Measurements from ENCODE around the gene BMPER. TPM values are rescaled to one million over a fixed set of nuclear protein-coding genes. Genes with fewer than 3 reads are reported as not detected.

BMPER gene
- total and polyA plus RNA-seq, 2 donors (not counting 1 experiment from before 2014, with no cell fraction given), result 12.2 to 15.9 TPM

DNA sequence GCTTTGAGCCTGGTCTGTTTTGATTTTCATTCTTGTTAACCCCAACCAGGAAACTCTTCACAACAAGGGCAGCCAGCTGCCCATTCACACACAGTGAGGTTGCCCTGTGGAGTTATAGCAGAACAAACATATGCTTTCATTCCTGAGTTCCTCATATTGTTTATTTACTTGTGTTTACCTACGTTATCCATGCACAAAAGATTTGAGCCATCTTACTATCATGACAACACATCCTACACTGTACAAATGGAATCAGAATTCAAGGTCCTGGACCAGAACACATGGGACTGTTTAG, 21.7 kb upstream of the BMPER start:
- Histone ChIP-seq H3K9ac (ENCODE audit: insufficient read depth, low read length) (no peak overlapping the region), H3K27me3 (ENCODE audit: control insufficient read depth, insufficient read depth, low read length) (no peaks in the 10 kb centered on the region), H4K20me1 (ENCODE audit: control insufficient read depth, extremely low read depth, insufficient read depth, low read length) (no peaks in the 10 kb centered on the region), H3K4me1 (ENCODE audit: control insufficient read depth, extremely low read depth, insufficient read depth, low read length) (peaks cover 2% of the 10 kb centered on the region), H3K79me2 (ENCODE audit: control insufficient read depth, insufficient read depth, low read length) (no peaks in the 10 kb centered on the region), H3K27ac (ENCODE audit: insufficient read depth, low read length) (no peak overlapping the region), H3K4me3 (replicated peaks in 1 of 4; ENCODE audit: control extremely low read depth in 1 of 4, insufficient read depth in 1 of 4, low read depth in 3 of 4, low read length in 4 of 4) (no peak overlapping the region), H3K36me3 (ENCODE audit: control insufficient read depth, insufficient read depth, low read length) (no peaks in the 10 kb centered on the region), H3K4me2 (ENCODE audit: extremely low read depth, insufficient read depth, low read length) (no peak overlapping the region), H2AFZ (ENCODE audit: low read length) (no peak overlapping the region), H3K9me3 (ENCODE audit: control insufficient read depth, insufficient read depth, low read depth, low read length) (no peaks in the 10 kb centered on the region)
- TF ChIP-seq, protein P1, sequence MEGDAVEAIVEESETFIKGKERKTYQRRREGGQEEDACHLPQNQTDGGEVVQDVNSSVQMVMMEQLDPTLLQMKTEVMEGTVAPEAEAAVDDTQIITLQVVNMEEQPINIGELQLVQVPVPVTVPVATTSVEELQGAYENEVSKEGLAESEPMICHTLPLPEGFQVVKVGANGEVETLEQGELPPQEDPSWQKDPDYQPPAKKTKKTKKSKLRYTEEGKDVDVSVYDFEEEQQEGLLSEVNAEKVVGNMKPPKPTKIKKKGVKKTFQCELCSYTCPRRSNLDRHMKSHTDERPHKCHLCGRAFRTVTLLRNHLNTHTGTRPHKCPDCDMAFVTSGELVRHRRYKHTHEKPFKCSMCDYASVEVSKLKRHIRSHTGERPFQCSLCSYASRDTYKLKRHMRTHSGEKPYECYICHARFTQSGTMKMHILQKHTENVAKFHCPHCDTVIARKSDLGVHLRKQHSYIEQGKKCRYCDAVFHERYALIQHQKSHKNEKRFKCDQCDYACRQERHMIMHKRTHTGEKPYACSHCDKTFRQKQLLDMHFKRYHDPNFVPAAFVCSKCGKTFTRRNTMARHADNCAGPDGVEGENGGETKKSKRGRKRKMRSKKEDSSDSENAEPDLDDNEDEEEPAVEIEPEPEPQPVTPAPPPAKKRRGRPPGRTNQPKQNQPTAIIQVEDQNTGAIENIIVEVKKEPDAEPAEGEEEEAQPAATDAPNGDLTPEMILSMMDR (conservative IDR thresholded peaks at IDR 0.05 in 1 of 2, IDR thresholded peaks at IDR 0.05 in 1 of 2; ENCODE audit: low read depth in 1 of 2, low read length in 2 of 2), result no peak
- TF ChIP-seq EZH2 (IDR thresholded peaks at IDR 0.05; ENCODE audit: low read length, missing control alignments), result no peak
- no peak for DNase-seq (ENCODE audit: low read depth in 2 of 2)

DNA sequence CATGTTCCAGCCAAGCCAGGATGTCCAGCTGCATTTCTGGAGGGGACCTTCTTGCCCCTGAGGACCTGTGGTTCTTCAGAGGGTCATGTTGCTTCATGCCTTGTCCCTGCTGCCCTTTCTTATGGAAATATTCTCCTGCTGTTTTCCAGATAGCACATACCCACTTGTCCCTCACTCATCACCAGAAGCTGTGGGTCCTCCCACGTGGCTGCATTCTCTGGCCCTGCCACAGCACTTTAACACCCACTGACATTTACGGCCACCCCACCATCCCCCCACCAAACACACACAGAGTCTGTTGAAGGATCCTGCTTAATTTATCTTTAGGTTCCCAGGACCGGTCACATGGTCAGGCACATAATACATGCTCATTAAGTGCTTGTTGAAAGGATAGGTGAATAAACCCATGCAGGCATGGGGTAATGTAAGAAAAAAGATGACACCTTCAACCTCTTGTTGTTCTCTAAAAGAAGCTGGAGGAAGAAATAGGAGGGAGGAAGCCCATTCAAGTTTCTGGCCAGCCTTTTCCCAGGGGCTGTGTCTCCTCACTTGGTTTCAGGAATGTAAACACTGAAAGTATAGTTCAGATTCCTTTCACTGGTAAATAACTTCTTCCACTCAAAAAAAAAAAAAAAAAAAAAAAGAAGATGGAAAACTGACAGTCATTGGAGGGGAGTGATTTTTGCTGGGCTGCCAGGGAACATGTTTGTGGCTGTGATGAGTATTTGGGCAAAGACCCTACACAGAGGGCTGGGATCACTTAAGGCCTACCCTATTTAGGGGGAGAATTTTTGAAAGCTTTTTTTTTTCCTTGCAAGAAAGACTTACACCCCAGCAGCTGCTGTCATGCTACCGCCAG, 19.8 kb upstream of the BMPER start:
- Histone ChIP-seq H3K4me2 (ENCODE audit: extremely low read depth, insufficient read depth, low read length) (no peak overlapping the region), H2AFZ (ENCODE audit: low read length) (no peak overlapping the region), H4K20me1 (ENCODE audit: control insufficient read depth, extremely low read depth, insufficient read depth, low read length) (no peaks in the 10 kb centered on the region), H3K4me1 (ENCODE audit: control insufficient read depth, extremely low read depth, insufficient read depth, low read length) (peaks cover 2% of the 10 kb centered on the region), H3K36me3 (ENCODE audit: control insufficient read depth, insufficient read depth, low read length) (no peaks in the 10 kb centered on the region), H3K27me3 (ENCODE audit: control insufficient read depth, insufficient read depth, low read length) (no peaks in the 10 kb centered on the region), H3K79me2 (ENCODE audit: control insufficient read depth, insufficient read depth, low read length) (no peaks in the 10 kb centered on the region), H3K4me3 (replicated peaks in 1 of 4; ENCODE audit: control extremely low read depth in 1 of 4, insufficient read depth in 1 of 4, low read depth in 3 of 4, low read length in 4 of 4) (no peak overlapping the region), H3K9ac (ENCODE audit: insufficient read depth, low read length) (no peak overlapping the region), H3K27ac (ENCODE audit: insufficient read depth, low read length) (no peak overlapping the region), H3K9me3 (ENCODE audit: control insufficient read depth, insufficient read depth, low read depth, low read length) (no peaks in the 10 kb centered on the region)
- DNase-seq (ENCODE audit: low read depth in 2 of 2), result no peak
- TF ChIP-seq EZH2 (IDR thresholded peaks at IDR 0.05; ENCODE audit: low read length, missing control alignments), result no peak
- TF ChIP-seq, protein P1 (conservative IDR thresholded peaks at IDR 0.05 in 1 of 2, IDR thresholded peaks at IDR 0.05 in 1 of 2; ENCODE audit: low read depth in 1 of 2, low read length in 2 of 2), result no peak

DNA sequence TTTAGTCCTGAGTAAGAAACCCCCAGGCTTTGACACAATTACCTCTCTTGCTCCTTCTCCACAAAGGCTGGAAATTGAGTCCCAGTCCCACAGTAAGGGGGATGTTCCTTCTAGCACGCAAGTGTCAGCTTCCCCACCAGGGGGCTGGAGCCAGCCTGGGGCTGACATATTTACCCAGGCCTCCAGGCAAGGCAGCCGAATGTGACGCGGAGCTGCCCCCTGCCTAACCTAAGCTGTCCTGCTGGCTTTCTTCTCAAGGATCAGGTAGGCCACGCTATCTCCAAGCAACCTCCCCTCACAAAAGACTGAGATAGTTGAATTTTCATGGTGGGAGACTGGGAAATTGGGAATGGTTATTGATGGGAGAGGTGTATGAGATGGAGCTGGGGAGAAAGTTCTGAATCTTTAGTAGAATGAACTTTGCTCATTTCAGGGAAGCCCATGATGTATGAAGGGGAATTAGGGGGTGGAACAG, 19.2 kb upstream of the BMPER start:
- TF ChIP-seq, protein P1 (conservative IDR thresholded peaks at IDR 0.05 in 1 of 2, IDR thresholded peaks at IDR 0.05 in 1 of 2; ENCODE audit: low read depth in 1 of 2, low read length in 2 of 2), result peak; percentile 31 to 45
- TF ChIP-seq EZH2 (IDR thresholded peaks at IDR 0.05; ENCODE audit: low read length, missing control alignments), result no peak
- Histone ChIP-seq H3K9ac (ENCODE audit: insufficient read depth, low read length) (no peak overlapping the region), H3K27ac (ENCODE audit: insufficient read depth, low read length) (no peak overlapping the region), H3K4me3 (replicated peaks in 1 of 4; ENCODE audit: control extremely low read depth in 1 of 4, insufficient read depth in 1 of 4, low read depth in 3 of 4, low read length in 4 of 4) (no peak overlapping the region), H3K9me3 (ENCODE audit: control insufficient read depth, insufficient read depth, low read depth, low read length) (no peaks in the 10 kb centered on the region), H2AFZ (ENCODE audit: low read length) (no peak overlapping the region), H3K4me2 (ENCODE audit: extremely low read depth, insufficient read depth, low read length) (no peak overlapping the region), H3K79me2 (ENCODE audit: control insufficient read depth, insufficient read depth, low read length) (no peaks in the 10 kb centered on the region), H3K4me1 (ENCODE audit: control insufficient read depth, extremely low read depth, insufficient read depth, low read length) (peaks cover 2% of the 10 kb centered on the region), H3K27me3 (ENCODE audit: control insufficient read depth, insufficient read depth, low read length) (no peaks in the 10 kb centered on the region), H3K36me3 (ENCODE audit: control insufficient read depth, insufficient read depth, low read length) (no peaks in the 10 kb centered on the region), H4K20me1 (ENCODE audit: control insufficient read depth, extremely low read depth, insufficient read depth, low read length) (no peaks in the 10 kb centered on the region)
- no peak for DNase-seq (ENCODE audit: low read depth in 2 of 2)
